IMR-90 (cell line): Measurements from ENCODE around the gene IP6K3.

Source experiments
- CEBPB ChIP-seq: IDR thresholded peaks from 2 replicates; pipeline ENCODE4 v1.6.1; 2012; ENCODE audit warnings: low read depth, low read length, improper control_type of control experiment
- CTCF ChIP-seq: conservative IDR thresholded peaks from 2 replicates; pipeline ENCODE4 v1.5.1; 2012; ENCODE audit warnings: mild to moderate bottlenecking, low read depth, low read length, improper control_type of control experiment
- ELK1 ChIP-seq: fragments of 150-350 bp; IDR thresholded peaks from 2 replicates; pipeline ENCODE4 v1.6.1; 2016; ENCODE audit warnings: low read depth, mild to moderate bottlenecking, low read length, moderate library complexity, borderline replicate concordance
- POLR2A ChIP-seq: IDR thresholded peaks from 2 replicates; pipeline ENCODE4 v1.6.1; 2012; ENCODE audit warnings: mild to moderate bottlenecking, low read depth, low read length
- RAD21 ChIP-seq: IDR thresholded peaks from 2 replicates; pipeline ENCODE4 v1.6.1; 2012; ENCODE audit warnings: low read length, improper control_type of control experiment
- USF2 ChIP-seq: fragments of 150-350 bp; IDR thresholded peaks from 2 replicates; pipeline ENCODE4 v1.6.1; 2017; ENCODE audit warnings: mild to moderate bottlenecking, antibody characterized with exemption, low read length, low read depth

- TF ChIP-seq CTCF = no peak
- TF ChIP-seq POLR2A = no peak
- TF ChIP-seq ELK1 = no peak
- TF ChIP-seq USF2 = no peak
- TF ChIP-seq RAD21 = no peak
- no peak for TF ChIP-seq CEBPB
Observed at GRCh38 chr6:33754222-33754621, 7.5 kb upstream of the IP6K3 start.
